Duodenal mucosa (tissue), 2 donors: ENCODE measurements around the gene SCYL1.
A peak's percentile ranks its signal among the peaks of the same experiment; 100 is the strongest.

ENCODE experiments used
- H3K27ac ChIP-seq: one replicate; pipeline ENCODE4 v1.7.0; 2013; ENCODE audit warnings: low read depth, low read length
- H3K27me3 ChIP-seq, 2 donors: one replicate each; pipeline ENCODE4 v1.7.0; 2013; ENCODE audit warnings: low read length in 2 of 2, control low read depth in 1 of 2; ENCODE audit not compliant: insufficient read depth in 2 of 2, control insufficient read depth in 1 of 2
- H3K36me3 ChIP-seq, 2 donors: one replicate each; pipeline ENCODE4 v1.7.0; 2013; ENCODE audit warnings: low read length in 2 of 2, control low read depth in 1 of 2; ENCODE audit not compliant: insufficient read depth in 2 of 2, control insufficient read depth in 1 of 2
- H3K4me1 ChIP-seq, 2 donors: one replicate each; pipeline ENCODE4 v1.7.0; 2013; ENCODE audit warnings: low read length in 2 of 2, control low read depth in 1 of 2; ENCODE audit not compliant: insufficient read depth in 2 of 2, control insufficient read depth in 1 of 2
- H3K4me3 ChIP-seq, 2 donors: one replicate each; pipeline ENCODE4 v1.7.0; 2013; ENCODE audit warnings: low read length in 2 of 2, low read depth in 1 of 2
- H3K9ac ChIP-seq, 2 donors: one replicate each; pipeline ENCODE4 v1.7.0; 2013; ENCODE audit warnings: low read length in 2 of 2, low read depth in 1 of 2
- H3K9me3 ChIP-seq, 2 donors: one replicate each; pipeline ENCODE4 v1.7.0; 2013; ENCODE audit warnings: low read length in 2 of 2, control low read depth in 1 of 2; ENCODE audit not compliant: control insufficient read depth in 1 of 2

The SCYL1 gene

DNA sequence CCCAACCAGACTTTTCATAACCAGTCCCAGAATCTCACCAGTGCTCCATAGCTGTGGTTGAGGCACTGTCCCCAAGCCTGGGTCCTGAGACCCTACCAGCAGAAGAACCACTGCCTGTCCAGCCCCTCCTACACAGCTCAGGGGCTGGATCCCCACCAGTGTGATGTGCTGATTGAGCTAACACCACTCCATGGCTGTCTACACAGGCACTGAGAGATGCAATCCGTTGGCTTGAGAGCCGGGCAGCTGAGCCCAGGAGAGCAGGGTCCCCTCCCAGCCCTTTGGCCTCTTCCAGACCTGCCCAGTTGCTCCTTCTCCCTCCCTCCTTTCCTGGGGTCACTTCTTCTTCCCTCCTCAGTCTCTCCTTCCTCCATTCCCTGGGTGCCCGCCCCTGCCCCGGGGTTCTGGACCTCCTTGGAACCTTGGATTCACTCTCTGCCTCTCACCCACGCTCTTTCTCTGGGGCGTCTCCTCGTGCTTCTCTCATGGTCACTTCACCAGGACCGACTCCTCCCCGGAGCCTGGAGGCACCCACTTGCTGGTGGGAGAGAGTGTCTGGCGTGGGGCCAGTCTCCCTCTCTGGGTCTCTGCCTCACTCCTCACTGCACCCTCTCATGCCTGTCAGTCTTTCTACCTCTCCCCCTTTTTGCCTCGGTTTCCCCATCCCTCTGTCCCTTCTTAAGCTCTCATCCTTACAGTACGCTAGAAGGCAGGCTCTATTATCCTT lies 706 bp upstream of the SCYL1 start:
- peak overlapping the region; percentile 23 to 65 for H3K4me3 ChIP-seq
- H3K4me1 ChIP-seq: peaks cover 20 to 25% of the 10 kb centered on the region in 2 donors
- no peaks in the 10 kb centered on the region for H3K9me3 ChIP-seq
- no peak overlapping the region for H3K27ac ChIP-seq
- no peaks in the 10 kb centered on the region for H3K27me3 ChIP-seq
- peaks cover 0 to 14% of the 10 kb centered on the region in 2 donors for H3K36me3 ChIP-seq
- H3K9ac ChIP-seq: peak overlapping the region; percentile 50 to 70

DNA sequence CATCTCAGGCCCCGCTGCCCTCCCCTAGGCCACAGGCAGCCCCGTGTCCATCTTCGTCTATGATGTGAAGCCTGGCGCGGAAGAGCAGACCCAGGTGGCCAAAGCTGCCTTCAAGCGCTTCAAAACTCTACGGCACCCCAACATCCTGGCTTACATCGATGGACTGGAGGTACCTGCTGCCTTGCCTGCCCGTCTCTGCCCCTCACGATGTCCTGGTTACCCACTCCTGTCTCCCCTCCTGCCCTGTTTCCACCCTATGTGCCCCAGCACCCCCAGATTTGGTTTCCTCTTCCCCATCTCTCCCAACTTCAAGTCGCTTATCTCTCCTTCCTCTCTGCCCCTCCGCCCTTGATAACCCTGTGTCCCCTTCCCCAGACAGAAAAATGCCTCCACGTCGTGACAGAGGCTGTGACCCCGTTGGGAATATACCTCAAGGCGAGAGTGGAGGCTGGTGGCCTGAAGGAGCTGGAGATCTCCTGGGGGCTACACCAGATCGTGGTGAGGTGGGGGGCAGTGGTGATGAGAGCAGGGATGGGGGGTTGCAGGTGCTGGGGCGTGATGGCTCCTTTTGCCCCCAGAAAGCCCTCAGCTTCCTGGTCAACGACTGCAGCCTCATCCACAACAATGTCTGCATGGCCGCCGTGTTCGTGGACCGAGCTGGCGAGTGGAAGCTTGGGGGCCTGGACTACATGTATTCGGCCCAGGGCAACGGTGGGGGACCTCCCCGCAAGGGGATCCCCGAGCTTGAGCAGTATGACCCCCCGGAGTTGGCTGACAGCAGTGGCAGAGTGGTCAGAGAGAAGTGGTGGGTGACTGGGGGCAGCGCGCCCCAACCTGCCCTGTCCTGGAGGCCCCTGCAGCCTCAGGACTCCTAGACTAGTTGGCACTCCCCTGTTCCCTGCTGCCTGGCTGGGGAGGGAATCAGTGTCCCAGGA lies 930 bp downstream of the SCYL1 start:
- Histone ChIP-seq H3K36me3 (peaks cover 5 to 28% of the 10 kb centered on the region in 2 donors), H3K27me3 (no peaks in the 10 kb centered on the region), H3K9me3 (no peaks in the 10 kb centered on the region), H3K4me1 (peaks cover 20 to 25% of the 10 kb centered on the region in 2 donors), H3K9ac (peak overlapping the region; percentile 82 to 85), H3K27ac (peak overlapping the region; percentile 20), H3K4me3 (peak overlapping the region; percentile 91 to 93)

DNA sequence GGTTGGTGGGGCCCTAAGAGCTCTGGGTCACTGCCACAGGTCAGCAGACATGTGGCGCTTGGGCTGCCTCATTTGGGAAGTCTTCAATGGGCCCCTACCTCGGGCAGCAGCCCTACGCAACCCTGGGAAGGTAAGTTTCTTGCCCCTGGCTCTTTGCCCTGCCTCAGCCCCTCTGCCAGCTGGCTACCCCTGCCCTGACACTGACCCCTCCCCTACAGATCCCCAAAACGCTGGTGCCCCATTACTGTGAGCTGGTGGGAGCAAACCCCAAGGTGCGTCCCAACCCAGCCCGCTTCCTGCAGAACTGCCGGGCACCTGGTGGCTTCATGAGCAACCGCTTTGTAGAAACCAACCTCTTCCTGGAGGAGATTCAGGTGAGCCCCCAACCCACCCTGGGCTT lies 1.9 kb downstream of the SCYL1 start:
- Histone ChIP-seq H3K4me1 (peaks cover 20 to 25% of the 10 kb centered on the region in 2 donors), H3K36me3 (peaks cover 14 to 37% of the 10 kb centered on the region in 2 donors), H3K9me3 (no peaks in the 10 kb centered on the region), H3K27ac (no peak overlapping the region), H3K27me3 (no peaks in the 10 kb centered on the region), H3K9ac (peak overlapping the region in 1 of 2 donors; percentile 85), H3K4me3 (no peak overlapping the region)

DNA sequence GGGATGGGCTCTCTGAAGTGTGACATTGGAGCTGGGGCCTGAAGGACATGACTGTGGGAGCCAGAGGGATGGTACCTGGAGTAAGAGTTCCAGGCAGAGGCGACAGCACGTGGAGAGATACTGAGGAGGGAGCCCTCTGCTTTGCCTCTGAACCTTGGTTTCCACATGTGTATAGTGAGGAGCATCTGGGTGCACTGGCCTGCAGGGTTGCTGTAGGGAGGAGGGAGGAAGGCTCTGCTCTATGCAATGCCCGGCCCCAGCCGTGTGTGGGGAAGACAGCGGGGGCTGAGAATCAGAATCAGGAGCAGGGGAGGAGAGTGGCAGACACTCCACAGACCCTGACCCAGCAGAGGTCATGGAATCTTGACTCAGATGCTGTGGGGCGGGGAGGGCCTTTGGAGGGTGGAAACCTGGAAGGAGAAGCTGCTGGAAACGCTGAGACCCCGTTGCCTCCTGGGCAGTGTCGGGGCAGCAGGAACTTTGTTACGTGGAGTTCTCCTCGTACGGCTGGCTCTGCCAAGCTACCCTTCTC lies 4.0 kb downstream of the SCYL1 start:
- Histone ChIP-seq H3K27ac (no peak overlapping the region), H3K36me3 (peaks cover 25 to 52% of the 10 kb centered on the region in 2 donors), H3K4me3 (no peak overlapping the region), H3K9ac (no peak overlapping the region), H3K4me1 (peaks cover 17 to 24% of the 10 kb centered on the region in 2 donors), H3K27me3 (no peaks in the 10 kb centered on the region), H3K9me3 (no peaks in the 10 kb centered on the region)

DNA sequence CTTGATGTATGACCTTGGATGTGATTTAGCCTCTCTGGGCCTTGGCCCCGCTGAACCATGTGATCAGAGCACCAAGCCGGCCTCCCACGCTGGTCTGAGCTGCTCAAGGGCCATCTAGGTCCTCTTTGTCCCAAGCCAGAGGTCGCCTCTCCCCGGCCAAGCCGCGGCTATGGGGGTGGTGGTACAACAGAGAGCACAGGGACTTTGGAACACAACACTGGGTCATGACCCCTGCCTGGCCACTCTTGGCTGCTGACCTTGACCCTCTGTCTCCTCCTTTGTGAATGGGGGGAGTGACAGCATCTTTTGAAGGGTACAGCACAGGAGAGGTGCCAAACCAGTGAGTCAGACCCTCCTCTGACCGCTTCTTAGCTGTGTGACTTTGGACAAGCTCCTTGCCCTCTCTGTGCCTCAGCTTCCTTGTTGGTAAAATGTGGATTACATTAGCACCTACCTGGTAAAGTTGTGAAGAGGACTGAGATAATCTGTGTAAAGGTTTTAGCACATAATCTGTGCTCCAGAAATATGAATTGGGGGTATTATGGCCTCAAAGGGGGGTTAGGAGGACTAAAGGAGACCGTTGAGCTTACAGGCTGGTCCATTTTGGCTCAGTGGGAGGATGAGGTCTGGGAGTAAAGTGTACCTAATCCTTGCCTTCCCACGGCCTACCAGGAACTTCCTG lies 4.7 kb downstream of the SCYL1 start:
- Histone ChIP-seq H3K27ac (no peak overlapping the region), H3K9me3 (no peaks in the 10 kb centered on the region), H3K9ac (no peak overlapping the region), H3K4me1 (peaks cover 10 to 17% of the 10 kb centered on the region in 2 donors), H3K27me3 (no peaks in the 10 kb centered on the region), H3K4me3 (no peak overlapping the region), H3K36me3 (peaks cover 25 to 52% of the 10 kb centered on the region in 2 donors)

DNA sequence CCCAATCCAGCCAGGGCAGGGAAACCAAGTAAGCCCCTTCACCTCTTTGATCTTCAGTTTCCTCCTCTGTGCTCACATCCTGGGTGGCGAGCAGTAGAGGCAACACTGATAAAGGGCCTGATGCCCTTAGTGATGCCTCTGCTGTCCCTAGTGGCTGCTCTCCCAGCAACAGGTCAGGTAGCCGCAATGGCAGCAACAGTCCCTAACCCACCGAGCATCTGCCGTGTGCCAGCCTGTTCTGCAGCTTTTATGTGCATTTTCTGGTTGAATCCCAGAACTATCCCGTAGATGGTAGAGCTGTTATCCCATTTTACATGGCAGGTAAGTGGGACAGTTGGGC lies 5.2 kb downstream of the SCYL1 start:
- Histone ChIP-seq H3K9me3 (no peaks in the 10 kb centered on the region), H3K4me3 (no peak overlapping the region), H3K9ac (no peak overlapping the region), H3K4me1 (peaks cover 10 to 17% of the 10 kb centered on the region in 2 donors), H3K36me3 (peaks cover 25 to 55% of the 10 kb centered on the region in 2 donors), H3K27ac (no peak overlapping the region), H3K27me3 (no peaks in the 10 kb centered on the region)

DNA sequence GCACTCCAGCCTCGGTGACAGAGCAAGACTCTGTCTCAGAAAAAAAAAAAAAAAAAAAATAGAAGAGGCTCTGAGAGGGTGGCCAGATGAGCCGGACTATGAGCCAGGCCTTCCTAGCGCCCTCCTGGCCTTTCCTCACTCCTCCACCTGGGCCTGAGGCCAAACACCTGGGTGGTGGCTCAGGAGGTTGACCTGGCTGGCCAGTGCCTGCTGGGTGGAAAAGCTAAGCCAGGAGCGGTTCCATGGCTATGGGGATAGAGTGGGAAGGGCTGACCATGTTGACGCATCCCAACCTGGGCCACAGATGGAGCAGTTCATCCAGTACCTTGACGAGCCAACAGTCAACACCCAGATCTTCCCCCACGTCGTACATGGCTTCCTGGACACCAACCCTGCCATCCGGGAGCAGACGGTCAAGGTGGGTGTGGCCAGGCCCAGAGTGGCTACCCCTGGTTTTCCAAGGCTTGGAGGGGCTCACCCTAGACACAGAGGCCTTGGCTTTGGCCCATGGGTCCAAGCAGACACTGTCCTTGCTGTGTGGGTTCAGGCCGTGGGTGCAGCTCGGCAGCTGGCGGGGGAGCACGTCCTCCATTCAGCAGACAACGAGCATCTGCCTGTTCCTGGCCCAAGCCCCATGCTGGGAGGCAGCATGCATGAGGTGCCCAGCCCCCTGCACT lies 7.6 kb downstream of the SCYL1 start:
- no peak overlapping the region for H3K27ac ChIP-seq
- H3K9ac ChIP-seq: no peak overlapping the region
- no peaks in the 10 kb centered on the region for H3K9me3 ChIP-seq
- H3K27me3 ChIP-seq: no peaks in the 10 kb centered on the region
- no peaks in the 10 kb centered on the region for H3K4me1 ChIP-seq
- peaks cover 25 to 69% of the 10 kb centered on the region in 2 donors for H3K36me3 ChIP-seq
- H3K4me3 ChIP-seq: no peak overlapping the region

DNA sequence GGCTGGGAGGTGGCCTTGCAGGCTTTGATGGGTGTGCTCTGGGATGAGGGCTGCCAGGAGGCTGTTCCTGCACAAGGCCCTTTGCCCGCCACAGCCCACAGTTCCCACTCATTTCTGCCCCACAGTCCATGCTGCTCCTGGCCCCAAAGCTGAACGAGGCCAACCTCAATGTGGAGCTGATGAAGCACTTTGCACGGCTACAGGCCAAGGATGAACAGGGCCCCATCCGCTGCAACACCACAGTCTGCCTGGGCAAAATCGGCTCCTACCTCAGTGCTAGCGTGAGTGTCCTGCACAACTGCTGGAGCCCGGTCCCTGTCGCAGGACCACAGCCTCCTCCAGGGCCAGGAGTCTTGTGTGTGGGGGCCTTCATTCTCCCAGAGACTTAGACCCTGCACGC lies 10.2 kb downstream of the SCYL1 start:
- Histone ChIP-seq H3K36me3 (peaks cover 28 to 67% of the 10 kb centered on the region in 2 donors), H3K9me3 (no peaks in the 10 kb centered on the region), H3K4me1 (peaks cover 0 to 5% of the 10 kb centered on the region in 2 donors), H3K4me3 (no peak overlapping the region), H3K27ac (no peak overlapping the region), H3K9ac (no peak overlapping the region), H3K27me3 (no peaks in the 10 kb centered on the region)

DNA sequence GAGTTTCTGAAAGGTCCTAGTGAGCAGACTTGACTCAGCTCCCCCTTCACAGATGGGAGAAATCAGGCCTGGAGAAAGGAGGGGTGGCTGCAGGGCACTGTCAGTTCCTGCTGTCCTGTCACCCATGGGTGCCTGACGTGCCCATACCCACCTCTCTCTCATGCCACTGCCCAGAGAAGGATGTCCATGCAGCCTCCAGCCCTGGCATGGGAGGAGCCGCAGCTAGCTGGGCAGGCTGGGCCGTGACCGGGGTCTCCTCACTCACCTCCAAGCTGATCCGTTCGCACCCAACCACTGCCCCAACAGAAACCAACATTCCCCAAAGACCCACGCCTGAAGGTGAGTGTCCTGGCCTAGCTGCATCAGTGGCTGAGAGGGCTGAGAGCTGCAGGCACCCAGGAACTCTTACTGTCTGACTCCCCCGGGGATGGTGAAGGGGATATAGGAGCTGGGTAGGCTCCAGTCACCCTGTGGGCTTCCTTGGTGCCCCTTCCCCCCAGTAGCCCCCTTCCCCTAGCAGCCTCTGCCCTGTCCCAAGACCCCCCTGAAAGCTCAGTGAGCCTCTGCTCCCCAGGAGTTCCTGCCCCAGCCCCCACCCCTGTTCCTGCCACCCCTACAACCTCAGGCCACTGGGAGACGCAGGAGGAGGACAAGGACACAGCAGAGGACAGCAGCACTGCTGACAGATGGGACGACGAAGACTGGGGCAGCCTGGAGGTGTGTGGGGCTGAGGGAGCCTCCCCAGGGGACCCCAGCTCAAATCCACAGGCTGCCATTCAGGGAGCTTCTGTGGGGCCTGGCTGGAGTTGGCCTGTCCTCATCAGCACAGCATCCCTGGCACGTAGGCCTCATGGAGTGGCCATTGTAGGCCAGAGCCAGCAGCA lies 11.8 kb downstream of the SCYL1 start:
- H3K27me3 ChIP-seq: no peaks in the 10 kb centered on the region
- H3K4me1 ChIP-seq: peaks cover 9 to 12% of the 10 kb centered on the region in 2 donors
- H3K9ac ChIP-seq: no peak overlapping the region
- no peaks in the 10 kb centered on the region for H3K9me3 ChIP-seq
- H3K27ac ChIP-seq: no peak overlapping the region
- H3K36me3 ChIP-seq: peaks cover 14 to 51% of the 10 kb centered on the region in 2 donors
- H3K4me3 ChIP-seq: no peak overlapping the region
